Panc1 (cell line): ENCODE results near the gene WHAMM.

Experiments
- POLR2AphosphoS5 ChIP-seq: IDR thresholded peaks from 2 replicates; pipeline ENCODE4 v1.6.1; 2012; ENCODE audit warnings: mild to moderate bottlenecking, low read depth, low read length, moderate library complexity
- SIN3A ChIP-seq: IDR thresholded peaks from 2 replicates; pipeline ENCODE4 v1.6.1; 2012; ENCODE audit warnings: low read depth, mild to moderate bottlenecking, low read length, moderate library complexity, borderline replicate concordance; ENCODE audit not compliant: insufficient read depth
- TF ChIP-seq, protein P1 (sequence below): fragments of 450-650 bp; IDR thresholded peaks from 2 replicates; pipeline ENCODE4 v1.5.1; 2017; ENCODE audit warnings: mild to moderate bottlenecking

DNA sequence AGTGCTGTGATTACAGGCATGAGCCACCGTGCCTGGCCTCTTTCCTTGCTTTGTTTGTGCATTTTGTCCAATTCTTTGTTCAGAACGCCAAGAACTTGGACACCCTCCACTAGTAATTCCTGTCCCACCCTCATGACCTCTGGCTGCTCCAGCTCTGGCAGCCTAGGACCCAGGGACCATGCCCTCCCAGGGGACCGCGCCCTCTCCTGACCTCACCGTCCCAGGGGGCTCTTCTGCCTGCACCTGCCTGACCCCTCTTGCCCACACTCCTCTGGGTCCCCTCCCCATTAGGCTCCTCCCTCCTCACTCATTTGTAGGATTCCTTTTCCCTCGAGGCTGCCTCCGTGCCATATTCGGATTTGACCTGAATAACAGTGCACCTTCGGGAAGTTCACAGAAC lies 44.7 kb upstream of the WHAMM start:
- TF ChIP-seq POLR2AphosphoS5 (no peak), SIN3A (no peak)
- TF ChIP-seq, protein P1, sequence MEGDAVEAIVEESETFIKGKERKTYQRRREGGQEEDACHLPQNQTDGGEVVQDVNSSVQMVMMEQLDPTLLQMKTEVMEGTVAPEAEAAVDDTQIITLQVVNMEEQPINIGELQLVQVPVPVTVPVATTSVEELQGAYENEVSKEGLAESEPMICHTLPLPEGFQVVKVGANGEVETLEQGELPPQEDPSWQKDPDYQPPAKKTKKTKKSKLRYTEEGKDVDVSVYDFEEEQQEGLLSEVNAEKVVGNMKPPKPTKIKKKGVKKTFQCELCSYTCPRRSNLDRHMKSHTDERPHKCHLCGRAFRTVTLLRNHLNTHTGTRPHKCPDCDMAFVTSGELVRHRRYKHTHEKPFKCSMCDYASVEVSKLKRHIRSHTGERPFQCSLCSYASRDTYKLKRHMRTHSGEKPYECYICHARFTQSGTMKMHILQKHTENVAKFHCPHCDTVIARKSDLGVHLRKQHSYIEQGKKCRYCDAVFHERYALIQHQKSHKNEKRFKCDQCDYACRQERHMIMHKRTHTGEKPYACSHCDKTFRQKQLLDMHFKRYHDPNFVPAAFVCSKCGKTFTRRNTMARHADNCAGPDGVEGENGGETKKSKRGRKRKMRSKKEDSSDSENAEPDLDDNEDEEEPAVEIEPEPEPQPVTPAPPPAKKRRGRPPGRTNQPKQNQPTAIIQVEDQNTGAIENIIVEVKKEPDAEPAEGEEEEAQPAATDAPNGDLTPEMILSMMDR, result no peak
